HEK293 (cell line): Measurements from ENCODE around the gene CARD11.
A peak's percentile ranks its signal among the peaks of the same experiment; 100 is the strongest.

ENCODE experiments used
- CTCF ChIA-PET: fragments of 350-600 bp; formaldehyde crosslinking; extraction: SDS; loops from one replicate; lab custom pipeline; 2021; ENCODE audit warnings: antibody characterized with exemption; lab: Yijun Ruan, JAX
- POLR2A ChIA-PET: fragments of 300-600 bp; formaldehyde crosslinking; extraction: SDS; loops from one replicate; lab custom pipeline; 2020; ENCODE audit warnings: antibody characterized with exemption, inconsistent platforms; lab: Yijun Ruan, JAX
- H3K27ac ChIP-seq: fragments of 200-500 bp; sonication (Bioruptor generic); 2 replicates; pipeline ENCODE4 v1.5.1; 2014; ENCODE audit warnings: low read depth, low read length, control low read depth, inconsistent platforms; ENCODE audit errors: extremely low read depth
- H3K36me3 ChIP-seq, 2 experiments: fragments of 200-500 bp in 1 of 2; sonication (Bioruptor generic) in 1 of 2; 1 replicate in 1 of 2; 2 replicates in 1 of 2; pipeline ENCODE4 v1.5.1; 2014 to 2017; ENCODE audit warnings: inconsistent platforms in 2 of 2, low read length in 2 of 2; ENCODE audit not compliant: control insufficient read depth in 2 of 2, insufficient read depth in 1 of 2
- H3K4me1 ChIP-seq: fragments of 200-500 bp; sonication (Bioruptor generic); 2 replicates; pipeline ENCODE4 v1.5.1; 2014; ENCODE audit warnings: mild to moderate bottlenecking, low read length, inconsistent platforms; ENCODE audit not compliant: control insufficient read depth, insufficient read depth
- H3K4me3 ChIP-seq: 2 replicates; pipeline ENCODE4 v1.5.1; 2011; ENCODE audit warnings: low read depth, mild to moderate bottlenecking, control low read depth, low read length, moderate library complexity
- H3K9me3 ChIP-seq: fragments of 200-500 bp; sonication (Bioruptor generic); 2 replicates; pipeline ENCODE4 v1.5.1; 2014; ENCODE audit warnings: low read depth, low read length, inconsistent platforms; ENCODE audit not compliant: control insufficient read depth, insufficient read depth
- KLF1 ChIP-seq: fragments of 450-650 bp; formaldehyde crosslinking; IDR thresholded peaks from 2 replicates; pipeline ENCODE4 v1.5.1; 2016; ENCODE audit warnings: missing biosample characterization, missing genetic modification characterization
- MEIS1 ChIP-seq: sonication (generic); formaldehyde crosslinking; IDR thresholded peaks from 2 replicates; pipeline ENCODE4 v1.8.1; 2022; ENCODE audit warnings: missing genetic modification reagents, mild to moderate bottlenecking, borderline replicate concordance
- ZNF146 ChIP-seq: fragments of 450-650 bp; formaldehyde crosslinking; IDR thresholded peaks from 2 replicates; pipeline ENCODE4 v1.5.1; 2016; ENCODE audit warnings: missing biosample characterization, missing genetic modification characterization
- ZNF184 ChIP-seq: fragments of 450-650 bp; IDR thresholded peaks from 2 replicates; pipeline ENCODE4 v1.5.1; 2018; ENCODE audit warnings: missing biosample characterization, mild to moderate bottlenecking, missing genetic modification characterization
- ZNF221 ChIP-seq: fragments of 450-650 bp; formaldehyde crosslinking; IDR thresholded peaks from 2 replicates; pipeline ENCODE4 v1.5.1; 2017; ENCODE audit warnings: missing biosample characterization, missing genetic modification characterization, borderline replicate concordance
- ZNF24 ChIP-seq: fragments of 450-650 bp; formaldehyde crosslinking; IDR thresholded peaks from 2 replicates; pipeline ENCODE4 v1.5.1; 2016; ENCODE audit warnings: missing biosample characterization, missing genetic modification characterization
- ZNF354C ChIP-seq: fragments of 450-650 bp; formaldehyde crosslinking; IDR thresholded peaks from 2 replicates; pipeline ENCODE4 v1.5.1; 2016; ENCODE audit warnings: missing biosample characterization, missing genetic modification characterization, low read depth, borderline replicate concordance
- ZNF391 ChIP-seq: fragments of 450-650 bp; formaldehyde crosslinking; IDR thresholded peaks from 2 replicates; pipeline ENCODE4 v1.5.1; 2016; ENCODE audit warnings: low read depth, missing biosample characterization, missing genetic modification characterization, borderline replicate concordance
- ZNF394 ChIP-seq: fragments of 450-650 bp; formaldehyde crosslinking; IDR thresholded peaks from 2 replicates; pipeline ENCODE4 v1.5.1; 2016; ENCODE audit warnings: missing biosample characterization, missing genetic modification characterization, mild to moderate bottlenecking, moderate library complexity, borderline replicate concordance
- ZNF530 ChIP-seq: fragments of 450-650 bp; formaldehyde crosslinking; IDR thresholded peaks from 2 replicates; pipeline ENCODE4 v1.5.1; 2016; ENCODE audit warnings: low read depth, missing biosample characterization, missing genetic modification characterization
- ZNF560 ChIP-seq: fragments of 450-650 bp; formaldehyde crosslinking; IDR thresholded peaks from 2 replicates; pipeline ENCODE4 v1.5.1; 2017; ENCODE audit warnings: missing biosample characterization, missing genetic modification characterization, borderline replicate concordance
- ZNF561 ChIP-seq: fragments of 450-650 bp; IDR thresholded peaks from 2 replicates; pipeline ENCODE4 v1.5.1; 2018; ENCODE audit warnings: missing biosample characterization, missing genetic modification characterization, borderline replicate concordance
- ZNF596 ChIP-seq: fragments of 450-650 bp; IDR thresholded peaks from 2 replicates; pipeline ENCODE4 v1.5.0; 2018; ENCODE audit warnings: missing biosample characterization, mild to moderate bottlenecking, missing genetic modification characterization, moderate library complexity
- TF ChIP-seq, protein P1 (sequence below): fragments of 450-650 bp; formaldehyde crosslinking; IDR thresholded peaks from 2 replicates; pipeline ENCODE4 v1.5.1; 2017; ENCODE audit warnings: missing biosample characterization, missing genetic modification characterization
- TF ChIP-seq, protein P2 (sequence below): fragments of 450-650 bp; formaldehyde crosslinking; IDR thresholded peaks from 2 replicates; pipeline ENCODE4 v1.5.1; 2016; ENCODE audit warnings: missing biosample characterization, missing genetic modification characterization
- TF ChIP-seq, protein P3 (sequence below): fragments of 450-650 bp; IDR thresholded peaks from 2 replicates; pipeline ENCODE4 v1.5.1; 2018; ENCODE audit warnings: missing biosample characterization, missing genetic modification characterization
- TF ChIP-seq, protein P4 (sequence below): fragments of 450-650 bp; formaldehyde crosslinking; IDR thresholded peaks from 2 replicates; pipeline ENCODE4 v1.5.1; 2017; ENCODE audit warnings: missing biosample characterization, missing genetic modification characterization

CARD11 gene

DNA sequence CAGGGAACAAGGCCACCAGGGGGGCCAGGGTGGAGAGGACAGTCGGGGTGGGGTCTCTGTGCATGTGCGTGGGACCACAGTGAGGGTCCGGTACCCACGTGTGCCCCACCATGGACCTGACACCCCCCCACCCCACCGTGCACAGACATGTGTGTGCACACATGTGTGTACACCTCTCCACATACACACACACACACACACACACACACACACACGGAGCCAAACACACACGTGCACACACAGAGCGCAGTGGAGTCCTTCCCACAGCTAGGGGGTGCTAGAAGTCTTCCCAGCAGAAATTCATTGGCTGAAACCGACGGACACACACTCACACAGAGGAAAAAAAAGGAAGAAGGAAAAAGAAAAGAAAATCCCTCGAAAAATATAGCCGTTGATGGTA is 156.8 kb downstream of the CARD11 start (continued):
- TF ChIP-seq, protein P1, sequence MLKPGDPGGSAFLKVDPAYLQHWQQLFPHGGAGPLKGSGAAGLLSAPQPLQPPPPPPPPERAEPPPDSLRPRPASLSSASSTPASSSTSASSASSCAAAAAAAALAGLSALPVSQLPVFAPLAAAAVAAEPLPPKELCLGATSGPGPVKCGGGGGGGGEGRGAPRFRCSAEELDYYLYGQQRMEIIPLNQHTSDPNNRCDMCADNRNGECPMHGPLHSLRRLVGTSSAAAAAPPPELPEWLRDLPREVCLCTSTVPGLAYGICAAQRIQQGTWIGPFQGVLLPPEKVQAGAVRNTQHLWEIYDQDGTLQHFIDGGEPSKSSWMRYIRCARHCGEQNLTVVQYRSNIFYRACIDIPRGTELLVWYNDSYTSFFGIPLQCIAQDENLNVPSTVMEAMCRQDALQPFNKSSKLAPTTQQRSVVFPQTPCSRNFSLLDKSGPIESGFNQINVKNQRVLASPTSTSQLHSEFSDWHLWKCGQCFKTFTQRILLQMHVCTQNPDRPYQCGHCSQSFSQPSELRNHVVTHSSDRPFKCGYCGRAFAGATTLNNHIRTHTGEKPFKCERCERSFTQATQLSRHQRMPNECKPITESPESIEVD = no peak
- no peak for TF ChIP-seq ZNF146 (tag by site-specific recombination)
- no peak for TF ChIP-seq ZNF391
- TF ChIP-seq, protein P2, sequence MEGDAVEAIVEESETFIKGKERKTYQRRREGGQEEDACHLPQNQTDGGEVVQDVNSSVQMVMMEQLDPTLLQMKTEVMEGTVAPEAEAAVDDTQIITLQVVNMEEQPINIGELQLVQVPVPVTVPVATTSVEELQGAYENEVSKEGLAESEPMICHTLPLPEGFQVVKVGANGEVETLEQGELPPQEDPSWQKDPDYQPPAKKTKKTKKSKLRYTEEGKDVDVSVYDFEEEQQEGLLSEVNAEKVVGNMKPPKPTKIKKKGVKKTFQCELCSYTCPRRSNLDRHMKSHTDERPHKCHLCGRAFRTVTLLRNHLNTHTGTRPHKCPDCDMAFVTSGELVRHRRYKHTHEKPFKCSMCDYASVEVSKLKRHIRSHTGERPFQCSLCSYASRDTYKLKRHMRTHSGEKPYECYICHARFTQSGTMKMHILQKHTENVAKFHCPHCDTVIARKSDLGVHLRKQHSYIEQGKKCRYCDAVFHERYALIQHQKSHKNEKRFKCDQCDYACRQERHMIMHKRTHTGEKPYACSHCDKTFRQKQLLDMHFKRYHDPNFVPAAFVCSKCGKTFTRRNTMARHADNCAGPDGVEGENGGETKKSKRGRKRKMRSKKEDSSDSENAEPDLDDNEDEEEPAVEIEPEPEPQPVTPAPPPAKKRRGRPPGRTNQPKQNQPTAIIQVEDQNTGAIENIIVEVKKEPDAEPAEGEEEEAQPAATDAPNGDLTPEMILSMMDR (tag by site-specific recombination) = peak; percentile 77
- TF ChIP-seq ZNF560 = no peak
- TF ChIP-seq ZNF596 (tag by site-specific recombination) = no peak
- TF ChIP-seq MEIS1 (CRISPR knock-in tag) = no peak
- no peak for TF ChIP-seq ZNF394
- TF ChIP-seq, protein P3, sequence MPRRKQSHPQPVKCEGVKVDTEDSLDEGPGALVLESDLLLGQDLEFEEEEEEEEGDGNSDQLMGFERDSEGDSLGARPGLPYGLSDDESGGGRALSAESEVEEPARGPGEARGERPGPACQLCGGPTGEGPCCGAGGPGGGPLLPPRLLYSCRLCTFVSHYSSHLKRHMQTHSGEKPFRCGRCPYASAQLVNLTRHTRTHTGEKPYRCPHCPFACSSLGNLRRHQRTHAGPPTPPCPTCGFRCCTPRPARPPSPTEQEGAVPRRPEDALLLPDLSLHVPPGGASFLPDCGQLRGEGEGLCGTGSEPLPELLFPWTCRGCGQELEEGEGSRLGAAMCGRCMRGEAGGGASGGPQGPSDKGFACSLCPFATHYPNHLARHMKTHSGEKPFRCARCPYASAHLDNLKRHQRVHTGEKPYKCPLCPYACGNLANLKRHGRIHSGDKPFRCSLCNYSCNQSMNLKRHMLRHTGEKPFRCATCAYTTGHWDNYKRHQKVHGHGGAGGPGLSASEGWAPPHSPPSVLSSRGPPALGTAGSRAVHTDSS (tag by site-specific recombination) = no peak
- TF ChIP-seq ZNF184 (tag by site-specific recombination) = no peak
- TF ChIP-seq, protein P4, sequence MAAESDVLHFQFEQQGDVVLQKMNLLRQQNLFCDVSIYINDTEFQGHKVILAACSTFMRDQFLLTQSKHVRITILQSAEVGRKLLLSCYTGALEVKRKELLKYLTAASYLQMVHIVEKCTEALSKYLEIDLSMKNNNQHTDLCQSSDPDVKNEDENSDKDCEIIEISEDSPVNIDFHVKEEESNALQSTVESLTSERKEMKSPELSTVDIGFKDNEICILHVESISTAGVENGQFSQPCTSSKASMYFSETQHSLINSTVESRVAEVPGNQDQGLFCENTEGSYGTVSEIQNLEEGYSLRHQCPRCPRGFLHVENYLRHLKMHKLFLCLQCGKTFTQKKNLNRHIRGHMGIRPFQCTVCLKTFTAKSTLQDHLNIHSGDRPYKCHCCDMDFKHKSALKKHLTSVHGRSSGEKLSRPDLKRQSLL = no peak
- TF ChIP-seq ZNF354C (tag by site-specific recombination) = no peak

DNA sequence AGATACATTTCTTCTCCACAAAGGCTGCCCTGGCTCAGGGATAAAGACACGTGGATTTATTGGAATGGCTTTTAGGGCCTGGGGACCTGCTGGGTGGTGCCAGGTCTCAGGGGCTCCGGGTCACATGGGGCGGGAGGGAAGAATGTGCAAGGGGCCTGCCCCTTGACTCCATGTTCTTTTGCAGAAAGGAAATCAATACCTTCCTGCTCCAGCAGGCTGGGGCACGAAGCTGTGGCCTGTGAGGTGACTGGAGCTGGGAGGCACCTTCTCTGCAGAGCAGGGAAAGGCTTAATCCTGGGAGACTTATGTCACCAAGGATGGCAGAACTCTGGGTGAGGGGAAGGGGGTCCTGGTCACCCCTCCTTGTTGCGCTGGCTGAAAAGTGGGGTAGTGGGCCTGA is 157.3 kb downstream of the CARD11 start:
- ChIA-PET POLR2A (no interaction called here), CTCF (interaction anchor here (0.6 to 1.5 kb wide), 7 partner anchors 10 to 739 kb away, joined by 3 to 5 read pairs (median 3); no protein-coding TSS in a partner anchor)
- Histone ChIP-seq H3K4me3 (no peak overlapping the region), H3K27ac (no peak overlapping the region), H3K9me3 (no peaks in the 10 kb centered on the region), H3K4me1 (no peaks in the 10 kb centered on the region), H3K36me3 (no peaks in the 10 kb centered on the region)
- TF ChIP-seq ZNF24 (tag by site-specific recombination) (no peak), KLF1 (tag by site-specific recombination) (no peak), ZNF561 (tag by site-specific recombination) (no peak), ZNF221 (tag by site-specific recombination) (no peak), ZNF530 (tag by site-specific recombination) (no peak)
- TF ChIP-seq, protein P3 (tag by site-specific recombination) = no peak
